ENCODE measurements around the gene TDRD9. TPM values are rescaled to one million over a fixed set of nuclear protein-coding genes. Genes with fewer than 3 reads are reported as not detected.

The TDRD9 gene
- polyA plus RNA-seq, 3 donors from 2014 or later: 1.2 to 2.8 (median 1.2) TPM

DNA sequence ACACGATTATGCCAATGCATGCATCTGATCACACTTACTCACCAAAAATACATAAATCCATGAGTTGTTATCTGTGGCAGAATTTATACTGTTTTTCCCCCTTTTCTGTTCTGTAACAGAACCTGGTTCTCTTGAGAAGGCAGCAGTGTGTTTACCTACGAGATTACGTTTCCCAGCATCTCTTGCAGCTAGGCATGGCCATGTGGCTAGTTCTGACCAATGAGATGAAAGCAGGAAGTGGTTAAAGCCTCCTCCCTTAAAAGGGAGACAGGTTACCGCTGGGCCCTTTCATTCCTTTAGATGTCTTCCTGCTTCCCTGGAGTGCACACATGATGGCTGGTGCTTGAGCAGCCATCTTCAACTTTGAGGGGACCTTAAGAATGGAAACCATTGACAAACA, 145.5 kb downstream of the TDRD9 start:
- Mint-ChIP-seq H3K4me1 (peaks cover 11 to 12% of the 10 kb centered on the region in 2 donors), H3K36me3 (peaks cover 0 to 4% (median 4%) of the 10 kb centered on the region in 3 donors), H3K4me3 (no peak overlapping the region), H3K9me3 (peaks cover 0 to 12% (median 4%) of the 10 kb centered on the region in 6 donors), H3K27me3 (ENCODE audit: low read depth in 3 of 3) (peaks cover 3 to 8% (median 6%) of the 10 kb centered on the region in 3 donors), H3K27ac (no peak overlapping the region)
- no peak for DNase-seq

DNA sequence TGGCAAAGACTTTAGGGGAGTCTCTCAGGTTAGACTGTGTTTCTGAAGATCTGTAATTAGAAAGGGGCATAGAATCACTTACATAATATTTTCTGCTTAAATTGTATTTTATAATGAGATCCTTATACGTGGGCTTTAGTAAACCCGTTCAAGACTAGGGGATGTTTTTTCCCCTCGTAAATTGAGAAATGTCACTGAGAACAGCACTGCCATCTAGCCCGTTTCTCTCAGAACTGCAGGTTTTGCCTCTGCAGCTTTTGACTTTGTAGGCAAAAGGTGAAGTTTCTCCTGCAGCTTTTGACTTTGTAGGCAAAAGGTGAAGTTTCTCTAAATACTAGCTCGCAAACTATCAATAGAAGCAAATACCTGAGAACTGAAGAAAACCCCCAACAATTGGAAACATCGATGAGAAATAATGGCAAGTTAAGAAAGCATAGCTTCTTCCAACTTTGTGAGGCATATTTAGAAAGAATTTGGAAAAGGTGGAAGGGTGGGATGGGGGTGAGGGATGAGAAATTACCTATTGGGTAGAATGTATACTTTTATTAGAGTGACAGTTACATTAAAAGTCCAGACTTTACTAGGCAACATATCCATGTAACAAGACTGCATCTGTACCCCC, 147.4 kb downstream of the TDRD9 start:
- peaks cover 11 to 17% of the 10 kb centered on the region in 2 donors for H3K4me1 Mint-ChIP-seq
- DNase-seq: no peak
- no peak overlapping the region for H3K27ac Mint-ChIP-seq
- H3K27me3 Mint-ChIP-seq (ENCODE audit: low read depth in 3 of 3): peaks cover 3 to 8% (median 3%) of the 10 kb centered on the region in 3 donors
- H3K9me3 Mint-ChIP-seq: peaks cover 0 to 12% (median 4%) of the 10 kb centered on the region in 6 donors
- H3K36me3 Mint-ChIP-seq: peaks cover 0 to 4% (median 4%) of the 10 kb centered on the region in 3 donors
- H3K4me3 Mint-ChIP-seq: no peak overlapping the region

DNA sequence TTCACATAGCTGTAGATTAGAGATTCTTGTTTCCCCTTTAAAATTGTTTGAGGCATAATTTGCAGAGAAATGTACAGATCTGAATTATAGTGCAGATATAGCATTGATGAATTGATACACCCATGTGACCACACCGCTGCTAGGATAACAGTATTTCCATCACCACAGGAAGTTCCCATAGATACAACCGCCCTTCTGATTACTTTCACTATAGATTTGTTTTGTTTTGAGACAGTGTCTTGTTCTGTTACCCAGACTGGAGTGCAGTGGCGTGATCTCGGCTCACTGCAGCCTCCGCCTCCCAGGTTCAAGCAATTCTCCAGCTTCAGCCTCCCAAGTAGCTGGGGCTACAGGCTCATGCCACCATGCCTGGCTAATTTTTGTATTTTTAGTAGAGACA, 148.5 kb downstream of the TDRD9 start:
- Mint-ChIP-seq H3K4me1 (peaks cover 11 to 17% of the 10 kb centered on the region in 2 donors), H3K36me3 (peaks cover 0 to 4% (median 4%) of the 10 kb centered on the region in 3 donors), H3K27ac (no peak overlapping the region), H3K9me3 (peaks cover 0 to 12% (median 4%) of the 10 kb centered on the region in 6 donors), H3K27me3 (ENCODE audit: low read depth in 3 of 3) (peaks cover 3 to 5% (median 3%) of the 10 kb centered on the region in 3 donors), H3K4me3 (no peak overlapping the region)
- no peak for DNase-seq

DNA sequence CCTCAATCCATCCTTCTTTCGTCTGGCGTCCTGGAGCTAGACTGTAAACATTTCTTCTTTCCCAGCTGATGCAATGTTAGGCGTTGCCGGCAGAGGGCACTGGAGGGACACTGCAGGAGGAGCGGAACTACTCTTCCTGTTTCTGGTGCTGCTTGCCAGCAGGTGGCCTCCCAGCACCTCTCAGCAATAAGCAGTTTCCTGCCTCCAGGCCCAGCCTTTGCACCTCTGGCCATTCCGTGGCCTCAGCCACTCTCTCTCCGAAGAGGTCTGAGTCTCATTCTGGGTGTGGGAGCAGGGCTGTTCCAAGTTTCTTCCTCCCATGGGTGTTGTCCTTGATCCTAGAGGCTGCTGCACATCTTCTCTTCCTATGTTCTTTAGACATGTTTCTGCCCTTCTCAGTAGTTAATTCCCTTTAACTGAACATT, 149.8 kb downstream of the TDRD9 start:
- peak overlapping the region in 2 of 5 donors; percentile 3 to 10 for H3K4me3 Mint-ChIP-seq
- H3K4me1 Mint-ChIP-seq: peaks cover 11 to 17% of the 10 kb centered on the region in 2 donors
- H3K27me3 Mint-ChIP-seq (ENCODE audit: low read depth in 3 of 3): peaks cover 3 to 6% (median 3%) of the 10 kb centered on the region in 3 donors
- peaks cover 0 to 4% (median 4%) of the 10 kb centered on the region in 3 donors for H3K36me3 Mint-ChIP-seq
- DNase-seq: peak; percentile 79 to 83 (median 83)
- peaks cover 0 to 9% (median 0%) of the 10 kb centered on the region in 6 donors for H3K9me3 Mint-ChIP-seq
- H3K27ac Mint-ChIP-seq: peak overlapping the region in 2 of 6 donors; percentile 27 to 39

DNA sequence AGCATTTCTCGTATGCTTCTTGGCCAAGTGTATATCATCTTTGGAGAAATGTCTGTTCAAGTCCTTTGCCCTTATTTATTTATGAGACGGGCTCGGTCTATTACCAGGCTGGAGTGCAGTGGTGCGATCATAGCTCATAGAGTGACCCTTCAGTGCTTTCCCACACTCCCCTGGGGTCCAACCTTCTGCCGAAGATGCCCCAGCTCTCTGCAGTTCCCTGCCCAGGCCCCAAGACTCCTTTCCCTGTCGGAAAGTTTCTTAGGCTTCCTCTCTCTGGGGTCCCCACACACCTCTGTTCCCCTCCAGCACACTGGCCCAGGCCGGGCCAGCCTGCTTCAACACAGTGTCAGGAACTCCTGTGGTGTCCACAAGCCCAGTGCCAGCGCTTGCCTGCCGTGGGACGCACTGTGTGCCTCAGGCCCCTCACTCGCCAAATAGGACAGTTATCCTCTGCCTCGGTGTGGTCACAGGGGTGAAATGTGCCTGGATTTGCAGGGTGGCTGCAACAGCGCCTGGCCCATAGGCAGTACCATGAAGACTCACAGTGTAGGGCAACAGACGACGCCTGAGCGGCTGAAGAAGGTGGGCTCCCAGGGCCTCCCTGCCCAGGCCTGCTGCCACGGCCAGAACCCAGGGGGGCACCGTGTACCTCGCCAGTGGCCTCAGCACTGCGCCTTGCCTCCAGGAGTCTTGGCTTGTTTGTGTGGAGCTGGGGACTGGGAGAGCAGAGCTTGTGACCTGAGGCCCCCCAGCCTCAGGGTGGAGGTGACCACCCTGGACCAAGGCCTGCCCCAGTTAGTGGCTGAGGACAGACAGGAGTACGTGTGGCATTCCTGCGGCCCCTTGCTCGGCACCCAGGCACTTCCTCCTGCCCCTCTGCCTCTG, 152.4 kb downstream of the TDRD9 start:
- Mint-ChIP-seq H3K27ac (no peak overlapping the region), H3K4me3 (no peak overlapping the region), H3K4me1 (peaks cover 14 to 17% of the 10 kb centered on the region in 2 donors), H3K36me3 (no peaks in the 10 kb centered on the region), H3K9me3 (no peaks in the 10 kb centered on the region), H3K27me3 (ENCODE audit: low read depth in 3 of 3) (peaks cover 3 to 4% (median 3%) of the 10 kb centered on the region in 3 donors)
- DNase-seq: no peak

DNA sequence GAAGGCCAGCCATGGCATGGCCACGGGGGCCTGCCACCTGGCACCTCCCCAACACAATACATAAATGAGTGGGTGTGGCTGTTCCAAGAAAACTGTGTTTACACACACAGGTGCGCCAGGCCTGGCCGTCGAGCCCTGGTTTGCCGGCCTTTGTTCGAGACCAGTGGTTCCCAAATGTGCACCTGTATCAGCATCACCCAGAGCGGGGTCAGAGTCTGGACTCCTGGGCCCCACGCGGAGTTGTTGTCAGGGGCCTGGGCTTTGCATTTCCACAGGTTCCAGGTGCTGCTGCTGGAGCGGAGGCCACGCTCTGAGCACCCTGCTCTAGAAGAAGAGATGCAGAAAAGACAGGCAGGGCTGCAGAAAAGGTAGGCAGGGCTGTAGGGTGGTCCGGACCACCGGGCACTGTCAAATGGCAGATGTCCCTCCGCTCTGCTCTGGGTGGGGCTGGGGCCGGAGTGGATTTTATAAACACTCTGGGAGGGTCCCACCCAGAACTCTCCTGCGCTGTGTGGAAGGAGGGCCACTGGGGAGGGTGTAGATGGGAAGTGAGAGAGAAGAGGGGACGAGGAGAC, 153.1 kb downstream of the TDRD9 start:
- Mint-ChIP-seq H3K36me3 (no peaks in the 10 kb centered on the region), H3K27ac (no peak overlapping the region), H3K4me1 (peaks cover 14 to 17% of the 10 kb centered on the region in 2 donors), H3K9me3 (no peaks in the 10 kb centered on the region), H3K27me3 (ENCODE audit: low read depth in 3 of 3) (peaks cover 1 to 4% (median 3%) of the 10 kb centered on the region in 3 donors), H3K4me3 (no peak overlapping the region)
- DNase-seq: no peak

DNA sequence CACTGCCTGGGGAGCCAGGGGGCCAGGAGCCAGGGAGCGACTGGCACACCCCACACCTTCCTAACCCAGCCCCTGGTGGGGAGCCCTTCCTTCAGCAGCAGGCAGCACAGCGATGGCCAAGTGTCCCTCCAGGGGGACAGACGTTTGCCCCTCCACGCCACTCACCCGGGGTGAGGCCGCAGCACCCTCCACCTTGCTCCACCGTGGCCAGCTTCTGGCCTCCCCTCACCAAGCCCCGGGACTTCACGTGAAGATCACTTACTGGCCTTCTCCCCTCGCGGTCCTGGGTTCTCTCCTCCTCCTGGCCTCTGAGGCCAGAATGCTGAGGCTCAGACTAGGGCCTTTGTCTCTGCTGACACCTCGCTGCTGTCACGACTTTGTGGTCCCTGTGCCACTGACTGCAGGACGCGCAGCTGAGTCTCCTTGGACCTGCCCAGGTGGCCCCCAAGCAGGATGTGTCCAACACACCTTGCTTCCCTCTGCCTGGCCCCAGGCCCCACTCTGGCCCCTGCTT, 153.8 kb downstream of the TDRD9 start:
- Mint-ChIP-seq H3K9me3 (no peaks in the 10 kb centered on the region), H3K4me1 (peaks cover 16 to 17% of the 10 kb centered on the region in 2 donors), H3K27me3 (ENCODE audit: low read depth in 3 of 3) (peaks cover 0 to 3% (median 2%) of the 10 kb centered on the region in 3 donors), H3K27ac (no peak overlapping the region), H3K36me3 (no peaks in the 10 kb centered on the region), H3K4me3 (no peak overlapping the region)
- DNase-seq: no peak

DNA sequence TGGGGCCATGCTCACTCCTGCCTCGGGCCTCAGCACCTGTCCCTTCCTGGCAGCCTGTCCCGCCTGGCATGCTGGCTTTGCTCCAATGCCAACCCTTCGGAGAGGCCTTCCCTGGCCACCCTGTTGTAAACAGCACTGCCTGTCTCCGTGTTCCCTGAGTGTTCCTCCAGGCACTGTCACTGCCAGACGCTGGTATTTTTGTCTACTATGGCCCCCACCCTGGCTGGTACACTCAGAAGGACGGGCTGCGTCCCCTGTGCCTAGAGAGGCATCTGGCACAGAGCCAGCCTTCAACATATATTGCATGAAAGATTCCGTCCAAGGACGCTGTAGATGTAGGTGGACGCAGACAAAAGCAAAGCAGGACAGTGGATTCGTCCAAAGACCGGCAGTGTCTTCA, 154.6 kb downstream of the TDRD9 start:
- Mint-ChIP-seq H3K27ac (no peak overlapping the region), H3K4me1 (peaks cover 14% of the 10 kb centered on the region in 2 donors), H3K27me3 (ENCODE audit: low read depth in 3 of 3) (peaks cover 0 to 4% (median 2%) of the 10 kb centered on the region in 3 donors), H3K36me3 (no peaks in the 10 kb centered on the region), H3K4me3 (no peak overlapping the region), H3K9me3 (no peaks in the 10 kb centered on the region)
- no peak for DNase-seq

DNA sequence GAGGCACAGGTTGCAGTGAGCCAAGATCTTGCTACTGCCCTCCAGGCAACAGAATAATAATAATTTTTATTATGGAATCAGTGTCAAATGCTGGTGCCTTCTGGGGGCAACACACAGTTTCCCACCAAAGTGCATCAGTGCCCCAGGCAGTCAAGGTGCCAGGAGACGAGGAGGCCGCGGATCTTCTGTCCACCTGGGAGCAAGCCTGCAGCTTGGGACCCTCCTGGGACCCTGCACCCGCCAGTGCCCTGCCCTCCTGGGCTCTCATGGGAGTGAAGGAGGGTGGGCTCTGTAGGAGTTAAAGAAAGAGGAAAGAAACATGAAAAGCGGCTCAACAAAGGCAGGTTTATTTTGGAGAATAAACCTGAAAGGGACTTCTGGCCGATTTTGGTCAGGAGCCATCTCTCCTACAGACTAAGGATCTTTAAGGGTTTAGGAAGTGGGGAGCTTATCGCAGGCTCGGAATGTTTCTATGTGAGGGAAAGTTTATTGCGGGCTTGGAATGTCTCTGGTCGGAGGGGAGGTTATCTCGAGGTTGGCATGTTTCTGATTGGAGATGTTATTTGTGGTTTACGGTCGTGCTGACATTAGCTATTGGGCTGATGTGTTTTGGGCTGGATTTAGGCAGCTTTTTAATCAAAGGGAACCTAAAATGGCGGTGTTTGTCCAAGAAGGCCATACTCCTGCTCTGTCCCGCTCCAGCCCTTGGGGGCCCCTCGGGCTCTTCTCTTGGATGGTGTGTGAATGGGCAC, 156.2 kb downstream of the TDRD9 start:
- H3K4me3 Mint-ChIP-seq: peak overlapping the region; percentile 5 to 70 (median 45)
- peak overlapping the region in 1 of 6 donors; percentile 5 for H3K27ac Mint-ChIP-seq
- DNase-seq: no peak

DNA sequence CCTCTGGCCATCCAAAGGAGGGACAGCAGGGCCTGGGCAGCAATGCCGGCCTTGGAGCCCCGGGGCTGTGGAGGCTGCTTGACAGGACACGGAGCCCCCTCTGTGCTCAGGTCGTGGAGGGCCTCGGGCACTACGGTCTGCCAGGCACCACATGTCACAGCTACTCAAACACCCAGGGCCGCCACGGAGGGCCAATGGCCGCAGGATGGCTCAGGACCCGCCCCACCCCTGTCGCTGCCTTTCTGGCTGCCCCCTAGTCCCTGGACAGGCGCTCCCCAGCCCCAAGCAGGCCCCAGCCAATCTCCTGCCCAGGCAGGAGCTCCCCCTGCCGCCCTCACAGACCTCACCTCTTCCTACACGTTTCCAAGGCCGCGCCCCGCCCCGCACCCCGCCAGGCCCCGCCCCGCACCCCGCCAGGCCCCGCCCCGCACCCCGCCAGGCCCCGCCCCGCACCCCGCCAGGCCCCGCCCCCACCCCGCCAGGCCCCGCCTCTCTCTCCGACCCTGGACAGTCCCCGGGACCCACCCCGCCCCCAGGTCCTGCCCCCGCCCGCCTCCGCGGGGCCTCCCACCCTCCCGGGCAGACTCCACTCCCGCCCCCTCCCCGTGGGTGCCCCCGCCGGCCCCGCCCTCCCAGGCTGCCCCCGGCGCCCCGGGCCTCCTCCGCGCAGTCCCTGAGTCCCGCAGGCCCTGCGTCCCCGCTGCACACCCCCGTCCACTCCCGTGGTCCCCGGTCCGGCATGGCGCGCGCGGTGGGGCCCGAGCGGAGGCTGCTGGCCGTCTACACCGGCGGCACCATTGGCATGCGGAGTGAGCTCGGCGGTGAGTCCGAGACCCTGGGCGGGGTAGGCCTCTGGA, 157.0 kb downstream of the TDRD9 start, which contains the start of gene ASPG:
Gene ASPG, plus strand, starts transcription at position 669 of the 857 bp plus-strand sequence. Its CDS starts 71 bp downstream, at position 740.
- H3K27me3 Mint-ChIP-seq (ENCODE audit: low read depth in 3 of 3): peaks cover 0 to 4% (median 2%) of the 10 kb centered on the region in 3 donors
- H3K9me3 Mint-ChIP-seq: no peaks in the 10 kb centered on the region
- H3K36me3 Mint-ChIP-seq: no peaks in the 10 kb centered on the region
- peak within 1 kb of the TSS in 1 of 6 donors; percentile 5 for H3K27ac Mint-ChIP-seq
- H3K4me3 Mint-ChIP-seq: peak within 1 kb of the TSS; percentile 5 to 70 (median 45)
- peak in 2 of 3 donors; percentile 18 to 30 for DNase-seq
- H3K4me1 Mint-ChIP-seq: peaks cover 0 to 5% of the 10 kb centered on the region in 2 donors

More for the DNA sequence above, 156.2 kb downstream of the TDRD9 start:
- H3K36me3 Mint-ChIP-seq: no peaks in the 10 kb centered on the region
- peaks cover 0 to 5% of the 10 kb centered on the region in 2 donors for H3K4me1 Mint-ChIP-seq
- no peaks in the 10 kb centered on the region for H3K9me3 Mint-ChIP-seq
- peaks cover 0 to 4% (median 2%) of the 10 kb centered on the region in 3 donors for H3K27me3 Mint-ChIP-seq (ENCODE audit: low read depth in 3 of 3)

DNA sequence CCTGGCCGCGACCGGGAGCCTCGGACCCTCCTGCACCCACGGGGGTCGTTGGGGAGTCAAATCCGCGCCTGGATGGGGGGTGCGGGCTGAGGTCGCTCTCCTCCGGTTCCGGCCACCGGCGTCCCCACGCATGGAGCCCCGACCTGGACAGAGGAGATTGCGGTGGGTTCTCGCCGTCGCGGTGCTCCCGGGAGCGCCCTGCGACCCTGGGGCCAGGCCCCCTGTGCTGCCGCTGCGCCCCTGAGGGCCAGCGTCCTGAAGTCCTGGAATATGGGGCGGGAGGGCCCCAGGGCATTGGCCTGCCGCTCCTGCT, 157.6 kb downstream of the TDRD9 start:
- no peaks in the 10 kb centered on the region for H3K36me3 Mint-ChIP-seq
- peaks cover 0 to 5% of the 10 kb centered on the region in 2 donors for H3K4me1 Mint-ChIP-seq
- no peak overlapping the region for H3K4me3 Mint-ChIP-seq
- no peak for DNase-seq
- H3K27ac Mint-ChIP-seq: no peak overlapping the region
- peaks cover 0 to 4% (median 2%) of the 10 kb centered on the region in 3 donors for H3K27me3 Mint-ChIP-seq (ENCODE audit: low read depth in 3 of 3)
- no peaks in the 10 kb centered on the region for H3K9me3 Mint-ChIP-seq

DNA sequence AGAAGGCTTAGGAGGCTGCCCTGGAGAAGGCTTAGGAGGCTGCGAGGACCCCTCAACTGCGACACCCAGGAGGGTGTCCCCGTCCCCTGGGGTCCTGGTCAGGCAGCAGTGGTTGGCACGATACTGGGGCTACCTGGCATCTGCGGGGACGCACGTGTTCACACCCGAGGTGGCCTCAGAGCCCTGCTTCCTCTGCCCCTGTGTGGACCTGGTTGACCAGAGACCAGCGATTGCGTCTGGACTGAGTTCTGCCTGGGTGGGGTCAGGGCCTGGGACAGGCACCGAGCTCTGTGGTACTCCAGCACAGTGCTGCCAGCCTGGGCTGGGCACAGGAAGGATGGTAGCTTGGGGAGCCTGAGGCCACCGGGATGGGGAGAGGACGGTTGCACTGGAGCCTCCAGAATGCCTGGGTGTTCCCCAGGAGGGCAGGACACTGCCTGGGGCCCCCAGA, 158.0 kb downstream of the TDRD9 start:
- Mint-ChIP-seq H3K27me3 (ENCODE audit: low read depth in 3 of 3) (peaks cover 0 to 4% (median 2%) of the 10 kb centered on the region in 3 donors), H3K4me3 (peak overlapping the region in 2 of 5 donors; percentile 13 to 18), H3K4me1 (peaks cover 0 to 5% of the 10 kb centered on the region in 2 donors), H3K36me3 (no peaks in the 10 kb centered on the region), H3K27ac (no peak overlapping the region), H3K9me3 (no peaks in the 10 kb centered on the region)
- DNase-seq: no peak
